Measurements from ENCODE around the gene IGSF11.

Gene IGSF11

DNA sequence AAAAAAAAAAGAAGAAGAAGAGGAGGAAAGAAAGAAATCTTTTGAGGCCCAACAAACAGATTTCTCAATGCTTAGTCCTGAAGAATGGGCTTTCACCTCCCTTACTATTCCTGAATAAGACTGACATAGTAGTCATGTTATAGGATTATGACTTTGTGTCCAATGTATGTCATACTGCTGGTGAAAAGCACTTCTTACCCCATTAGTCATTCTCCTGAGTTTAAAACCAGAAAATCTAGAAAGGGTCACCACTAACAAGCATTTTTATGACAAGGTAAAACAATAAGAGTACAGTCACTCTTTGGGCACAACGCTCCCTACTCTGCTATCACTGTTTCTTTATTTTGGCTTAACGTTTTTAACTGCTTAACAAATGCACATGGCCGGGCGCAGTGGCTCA lies 88.2 kb downstream of the IGSF11 start:
- DNase-seq: no peak

DNA sequence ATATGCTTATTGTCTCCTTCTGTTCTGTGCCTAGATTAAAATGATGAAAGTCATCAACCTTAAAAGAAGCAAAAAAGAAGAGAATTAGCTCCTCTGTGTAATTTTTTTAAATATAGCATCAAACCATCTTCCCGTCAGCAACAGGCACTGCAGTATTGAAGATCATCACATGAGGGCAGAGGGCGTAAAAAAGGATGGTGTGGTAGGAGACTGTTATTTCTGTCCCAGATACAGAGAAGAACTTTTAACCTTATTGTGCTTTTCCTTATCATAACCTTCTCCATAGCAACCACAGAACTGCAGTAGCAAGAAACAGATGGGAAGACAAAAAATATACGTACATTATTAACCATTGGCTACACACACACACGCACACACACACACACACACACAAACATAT lies 88.8 kb downstream of the IGSF11 start:
- no peak for DNase-seq

GRCh38 chr3:118943597-118943996 lies 91.0 kb downstream of the IGSF11 start:
- no peak for DNase-seq

DNA sequence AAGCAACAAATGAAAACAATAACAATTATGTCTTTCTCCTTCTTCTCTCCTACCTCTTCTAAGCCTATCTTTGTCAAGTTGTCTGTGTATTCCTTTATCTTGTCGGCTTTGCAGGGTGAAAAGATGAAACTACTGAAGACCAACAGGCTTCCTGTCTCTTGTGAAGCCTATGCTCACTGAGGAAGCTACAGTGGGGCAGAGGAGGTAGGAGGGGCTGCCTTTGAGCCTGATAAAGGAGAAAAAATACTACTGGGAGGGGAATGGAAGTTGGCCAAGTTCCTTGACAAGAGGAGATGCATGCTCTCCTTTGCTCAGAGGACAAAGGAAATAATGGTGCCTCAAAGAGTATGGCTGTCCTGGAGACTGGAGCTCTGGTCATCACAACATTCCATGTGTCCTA lies 92.0 kb downstream of the IGSF11 start:
- no peak for DNase-seq

GRCh38 chr3:118942195-118942594 lies 92.5 kb downstream of the IGSF11 start:
- no peak for DNase-seq

- DNase-seq: no peak
Measured at GRCh38 chr3:118941236-118941635, 93.4 kb downstream of the IGSF11 start.

DNA sequence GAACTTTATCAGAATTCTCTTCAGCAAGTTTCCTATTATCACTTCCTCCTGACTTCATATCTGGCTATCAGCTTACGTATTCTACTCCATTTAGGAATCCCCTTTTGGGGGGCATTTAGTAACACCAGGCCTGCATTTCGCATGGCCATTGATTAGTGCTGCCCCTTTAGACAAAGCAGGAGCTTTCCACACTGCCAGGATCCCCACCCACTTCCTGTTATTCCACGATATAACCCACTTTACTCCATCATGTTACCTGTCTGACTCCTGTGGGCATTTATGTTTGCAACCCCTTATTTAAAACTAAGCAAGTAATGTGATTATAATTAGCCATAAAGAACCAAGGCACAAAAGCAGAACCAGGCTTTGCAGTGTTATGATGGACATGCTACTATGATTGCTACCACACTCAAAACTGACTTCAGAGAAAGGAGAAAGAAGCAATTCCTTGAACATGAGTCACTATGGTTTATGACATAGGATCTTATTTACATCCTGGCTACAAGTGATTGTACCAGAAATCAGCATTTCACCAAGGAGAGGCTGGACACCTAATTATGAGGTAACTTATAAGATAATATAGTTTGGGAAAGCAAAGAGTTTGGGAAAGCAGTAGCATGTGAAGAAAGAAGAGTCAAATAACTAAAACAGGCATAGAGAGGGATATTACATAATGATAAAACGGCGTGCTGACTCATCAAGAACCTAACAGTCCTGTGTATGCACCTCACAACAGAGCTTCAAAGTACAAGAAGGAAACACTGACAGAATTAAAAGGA lies 96.3 kb downstream of the IGSF11 start:
- no peak for DNase-seq

GRCh38 chr3:118936811-118937210 lies 97.8 kb downstream of the IGSF11 start:
- DNase-seq: no peak

DNA sequence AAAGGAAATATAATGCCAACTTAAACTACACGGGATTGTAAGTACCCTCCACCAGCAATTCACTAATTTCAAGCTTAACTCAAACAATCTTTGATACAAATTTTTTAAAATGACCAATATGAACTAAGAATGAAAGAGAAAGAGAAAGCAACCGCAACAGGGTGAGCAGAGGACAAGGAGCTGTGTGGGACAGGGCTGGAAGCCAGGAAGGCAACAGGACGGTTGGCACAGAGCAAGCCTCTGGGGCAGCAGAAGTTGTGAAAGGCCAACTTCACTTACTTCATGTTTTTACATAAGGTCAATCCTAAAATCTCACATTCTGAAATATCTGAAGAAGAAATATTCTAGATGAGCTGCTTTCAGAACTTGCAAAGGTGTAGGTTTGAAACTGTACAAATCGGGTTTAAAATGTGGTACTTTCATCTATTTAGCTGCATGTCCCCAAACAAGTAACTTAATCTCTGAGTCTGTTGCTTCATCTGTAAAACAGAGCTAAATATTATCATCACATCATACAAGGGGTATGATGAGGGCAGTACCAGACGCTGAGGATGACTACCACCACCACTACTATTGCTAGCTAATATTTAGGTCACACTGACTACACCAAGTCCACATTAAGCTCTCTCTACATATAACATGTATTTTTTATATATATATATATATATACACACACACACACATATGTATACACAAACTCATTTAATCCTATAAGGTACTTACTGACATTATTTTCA lies 101.7 kb downstream of the IGSF11 start:
- no peak for DNase-seq

- no peak for DNase-seq
Measured at GRCh38 chr3:118931996-118932395, 102.7 kb downstream of the IGSF11 start.

DNA sequence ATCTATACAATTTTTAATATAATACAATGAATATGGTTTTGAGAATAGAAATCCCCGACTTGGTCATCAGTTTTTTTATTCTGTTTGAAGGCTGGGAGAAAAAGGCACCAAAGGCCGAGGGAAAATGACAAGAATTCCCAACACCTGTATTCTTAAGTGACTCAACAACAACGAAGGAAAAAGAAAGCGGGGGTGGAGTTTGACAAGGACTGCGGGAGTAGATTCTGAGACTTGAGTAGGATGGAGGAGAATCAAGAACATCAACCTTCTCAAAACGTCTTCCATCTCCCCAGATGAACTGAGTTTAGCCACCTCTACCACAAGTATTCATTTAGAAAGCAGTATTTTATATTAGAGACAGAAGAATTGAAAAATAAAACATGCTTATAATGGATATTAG lies 107.2 kb downstream of the IGSF11 start:
- no peak for DNase-seq

DNA sequence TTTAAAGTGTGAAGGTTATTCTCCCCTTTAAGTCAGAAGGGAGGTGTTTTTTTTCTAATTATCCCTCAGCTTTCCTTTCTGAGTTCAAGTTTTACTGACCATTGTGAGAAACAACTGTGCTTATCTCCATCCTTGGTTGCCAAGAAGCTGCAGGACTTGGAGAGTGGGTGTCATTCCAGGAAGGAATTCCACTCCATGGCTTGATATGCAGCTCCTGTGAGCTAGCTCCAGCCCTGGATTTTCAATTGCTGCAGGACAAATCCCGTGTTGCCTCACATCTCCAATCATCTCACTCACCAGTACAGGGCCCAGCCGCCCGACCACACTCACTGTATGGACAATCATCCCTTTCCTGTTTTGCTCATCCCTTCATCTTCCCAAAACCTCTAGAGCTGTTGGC lies 122.5 kb downstream of the IGSF11 start:
- DNase-seq: no peak

DNA sequence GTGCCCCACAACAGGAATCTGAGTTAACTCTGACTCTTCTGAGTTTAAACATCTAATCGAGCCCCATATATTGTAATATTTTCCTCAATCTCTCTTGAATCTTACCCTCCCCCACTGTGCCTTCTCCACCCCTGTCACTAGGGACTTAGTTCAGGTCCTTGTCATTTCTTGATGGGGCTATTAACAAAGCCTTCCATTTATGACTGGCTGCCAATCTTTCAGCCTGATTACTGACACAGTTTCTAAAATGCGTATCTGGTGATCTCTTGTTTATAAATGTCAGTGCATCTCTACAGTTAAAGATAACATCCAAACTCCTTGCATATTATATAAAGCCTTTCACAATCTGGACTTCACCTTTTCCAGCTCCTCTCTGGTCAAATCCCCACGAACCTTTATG lies 124.3 kb downstream of the IGSF11 start:
- DNase-seq: no peak

DNA sequence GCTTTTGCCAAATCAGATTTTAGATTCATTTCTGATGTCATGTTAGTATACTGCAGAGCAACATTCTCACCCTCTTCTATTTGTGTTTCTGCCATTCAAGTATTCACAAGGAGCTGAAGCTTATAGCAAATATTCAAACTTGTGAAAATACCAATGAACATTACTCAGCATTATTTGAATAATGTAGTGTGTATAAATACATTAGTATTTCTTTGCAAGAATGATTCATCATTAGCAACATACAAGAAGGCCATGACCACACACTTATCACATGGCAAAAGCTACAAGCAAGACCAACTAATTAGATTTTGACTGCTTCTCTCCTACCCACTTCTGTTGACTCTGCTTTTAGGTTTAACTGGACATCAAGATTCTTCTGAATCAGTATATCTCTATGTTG lies 124.9 kb downstream of the IGSF11 start:
- DNase-seq: peak; percentile 4

- DNase-seq: no peak
Measured at GRCh38 chr3:118907909-118908308, 126.7 kb downstream of the IGSF11 start.

GRCh38 chr3:118900737-118901525 lies 133.7 kb downstream of the IGSF11 start:
- DNase-seq: no peak

GRCh38 chr3:118890206-118890605 lies 144.4 kb downstream of the IGSF11 start:
- no peak for DNase-seq

- DNase-seq: no peak
Measured at GRCh38 chr3:118889691-118890090, 145.0 kb downstream of the IGSF11 start.

DNA sequence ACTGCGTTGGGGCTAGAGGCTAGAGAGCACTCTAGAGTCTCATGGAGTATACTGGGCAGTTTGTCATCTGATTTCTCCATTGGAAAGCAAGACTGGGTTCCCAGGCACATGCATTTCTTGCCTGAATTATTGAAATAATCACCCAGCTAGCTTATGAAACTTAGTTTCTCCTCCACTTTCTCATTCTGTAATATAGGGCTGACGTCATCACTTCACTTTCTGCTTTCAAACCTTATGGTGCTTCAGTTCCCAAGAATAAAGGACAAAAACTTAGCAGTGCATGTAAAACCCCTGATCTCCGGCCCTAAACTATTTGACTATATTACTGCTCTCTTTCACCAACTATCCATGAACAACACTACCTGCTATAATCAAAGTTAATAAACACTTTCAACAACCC lies 147.9 kb downstream of the IGSF11 start:
- DNase-seq: no peak

DNA sequence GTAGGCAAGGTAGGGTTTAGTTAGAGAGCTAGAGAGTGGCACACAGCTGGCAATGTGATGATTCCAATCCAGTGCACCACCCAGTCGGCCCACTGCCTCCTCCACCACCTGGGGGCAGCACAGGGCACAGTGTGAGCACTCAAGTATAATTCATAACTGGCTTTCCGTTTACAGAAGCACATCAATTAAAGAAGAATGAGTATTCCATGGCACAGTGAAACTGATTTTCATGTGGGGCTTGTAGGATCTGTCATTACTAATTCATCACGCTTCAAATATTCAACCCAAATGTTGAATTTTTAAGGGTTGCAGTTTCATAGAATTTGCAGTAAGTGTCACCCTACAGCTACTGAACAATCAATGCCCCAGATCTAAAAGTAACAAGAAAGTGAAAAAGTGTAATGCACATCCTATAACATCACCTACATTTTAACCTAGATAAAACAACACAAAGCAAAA lies 149.9 kb downstream of the IGSF11 start:
- DNase-seq: peak; percentile 45

DNA sequence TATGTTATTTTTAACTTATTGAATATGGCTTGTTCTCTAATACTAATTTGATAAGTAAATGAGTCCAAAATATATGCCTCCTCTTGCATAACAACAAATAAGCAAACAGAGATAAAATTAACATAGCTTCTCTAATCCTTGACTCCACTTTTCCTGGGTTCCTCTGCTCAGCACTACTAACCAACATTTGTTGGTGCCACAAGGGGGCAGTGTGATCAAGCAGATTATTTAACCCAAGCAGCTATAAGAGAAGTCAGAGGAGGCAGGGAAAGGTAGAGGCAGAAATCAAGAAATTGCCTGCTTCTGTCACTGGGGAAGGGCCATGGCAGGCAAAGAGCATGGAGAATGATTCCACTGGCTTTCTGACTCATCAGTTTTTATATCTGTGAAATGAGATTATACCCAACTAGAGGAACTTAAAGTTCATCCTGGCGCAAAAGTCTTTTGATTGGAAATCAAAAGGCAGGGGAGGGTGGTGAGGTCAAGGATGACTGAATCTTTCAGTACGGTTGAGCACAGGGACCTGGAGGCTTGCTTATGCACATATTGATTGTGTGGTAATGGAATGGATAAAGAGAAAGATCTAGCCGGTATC lies 152.2 kb downstream of the IGSF11 start:
- peak; percentile 51 for DNase-seq

DNA sequence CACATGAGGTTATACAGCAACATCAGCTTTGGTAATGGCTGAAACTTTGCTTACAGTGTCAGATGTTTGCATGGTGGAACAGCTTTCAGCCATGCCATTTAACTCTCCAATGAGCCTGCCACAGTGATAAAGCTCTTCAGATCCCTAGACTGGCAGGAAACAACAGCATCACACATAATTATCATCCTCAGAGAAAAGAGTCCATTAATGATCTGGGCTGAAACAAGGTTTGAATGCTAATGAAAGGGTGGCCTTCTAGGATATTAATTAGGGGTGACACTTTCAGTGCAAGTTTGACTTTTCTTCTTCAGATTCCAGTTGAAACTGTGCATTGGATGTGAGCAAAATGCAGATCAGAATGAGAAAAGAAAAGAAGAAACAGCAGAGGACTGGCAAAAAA lies 166.6 kb downstream of the IGSF11 start:
- DNase-seq: no peak

GRCh38 chr3:118863731-118864322 lies 170.8 kb downstream of the IGSF11 start:
- no peak for DNase-seq

Data from kidney glomerular epithelial cell (primary cell).